ENCODE data around the gene TRIM44.
"Not testable (repeated sequence)": the region's sequence is repeated elsewhere in the genome, so short reads cannot be mapped to it uniquely, and the experiment has no call there.

Gene TRIM44

DNA sequence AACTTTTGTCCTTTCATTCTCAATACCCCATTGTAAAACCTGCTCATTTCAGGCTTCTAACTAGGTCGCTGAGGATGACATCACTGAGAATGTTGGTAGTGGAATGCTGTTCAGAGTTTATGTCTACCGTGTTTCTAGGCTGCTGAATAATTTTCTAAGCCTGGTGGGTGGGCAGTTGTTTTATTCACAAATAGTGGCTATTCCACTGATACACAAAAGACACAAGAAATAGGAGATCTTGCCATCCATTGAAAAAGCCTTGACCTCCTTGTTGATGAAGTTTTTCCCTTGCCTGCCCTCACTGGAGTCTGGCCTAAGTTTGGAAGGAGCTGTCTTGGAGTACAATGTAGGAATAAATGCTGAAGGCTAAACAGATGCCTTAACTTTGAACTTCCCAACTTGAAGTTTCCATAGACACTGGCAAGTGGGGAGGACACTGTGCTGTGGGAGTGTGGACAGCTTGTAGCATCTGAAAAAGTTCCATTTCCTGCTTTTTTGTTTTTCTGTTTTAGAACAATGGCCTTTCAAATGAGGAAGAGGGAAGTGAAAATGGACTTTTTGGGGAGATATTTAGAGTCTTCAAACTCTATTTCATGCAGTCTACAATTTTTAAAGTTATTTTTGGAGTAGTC lies 59.2 kb downstream of the TRIM44 start:
- DNase-seq, result no peak

DNA sequence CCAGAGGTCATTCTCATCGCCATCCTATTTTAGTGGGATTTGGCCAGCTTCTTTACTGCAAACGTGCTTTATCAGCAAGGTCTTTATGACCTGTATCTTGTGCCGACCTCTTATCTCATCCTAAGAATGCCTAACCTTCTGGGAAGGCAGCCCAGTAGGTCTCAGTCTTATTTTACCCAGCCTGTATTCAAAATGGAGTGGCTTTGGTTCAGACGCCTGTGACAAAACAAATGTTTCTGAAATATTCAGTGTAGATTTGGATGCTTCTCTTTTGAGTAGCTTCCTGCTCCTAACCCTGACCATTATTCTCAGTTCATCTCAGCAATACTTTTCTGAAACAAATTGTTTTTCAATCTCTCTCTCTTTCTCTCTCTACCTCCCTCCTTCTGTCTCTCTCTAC lies 60.1 kb downstream of the TRIM44 start:
- no peak for DNase-seq

GRCh38 chr11:35723493-35723892 lies 60.9 kb downstream of the TRIM44 start:
- no peak for DNase-seq

GRCh38 chr11:35723913-35724312 lies 61.3 kb downstream of the TRIM44 start:
- DNase-seq, result no peak

- DNase-seq, result no peak
These were observed 63.3 kb downstream of the TRIM44 start for GRCh38 chr11:35725885-35726284.

GRCh38 chr11:35727140-35727539 lies 64.6 kb downstream of the TRIM44 start:
- DNase-seq, result no peak

- no peak for DNase-seq
These were observed 67.7 kb downstream of the TRIM44 start for GRCh38 chr11:35730254-35730653.

GRCh38 chr11:35734669-35735410 lies 72.3 kb downstream of the TRIM44 start:
- no peak for DNase-seq

DNA sequence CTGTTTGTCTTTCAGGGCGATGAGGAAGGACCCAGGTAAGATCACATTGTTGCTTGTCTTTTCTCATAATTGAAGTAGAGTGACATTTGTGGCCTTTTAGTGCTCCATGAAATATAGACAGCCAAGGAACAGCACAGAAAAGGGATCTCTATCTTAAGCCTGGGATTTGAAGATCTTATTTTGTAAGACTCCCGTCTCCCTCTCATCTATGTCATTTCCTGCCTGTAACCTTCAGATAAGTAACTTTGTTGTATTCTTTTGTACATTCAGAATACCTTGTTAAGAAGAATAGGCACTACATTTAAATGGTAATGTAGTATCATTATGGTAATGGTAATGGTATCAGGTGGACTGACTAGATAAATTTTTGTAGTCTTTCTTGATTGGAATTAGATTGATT lies 72.8 kb downstream of the TRIM44 start:
- no peak for DNase-seq

- no peak for DNase-seq
These were observed 73.3 kb downstream of the TRIM44 start for GRCh38 chr11:35735903-35736302.

DNA sequence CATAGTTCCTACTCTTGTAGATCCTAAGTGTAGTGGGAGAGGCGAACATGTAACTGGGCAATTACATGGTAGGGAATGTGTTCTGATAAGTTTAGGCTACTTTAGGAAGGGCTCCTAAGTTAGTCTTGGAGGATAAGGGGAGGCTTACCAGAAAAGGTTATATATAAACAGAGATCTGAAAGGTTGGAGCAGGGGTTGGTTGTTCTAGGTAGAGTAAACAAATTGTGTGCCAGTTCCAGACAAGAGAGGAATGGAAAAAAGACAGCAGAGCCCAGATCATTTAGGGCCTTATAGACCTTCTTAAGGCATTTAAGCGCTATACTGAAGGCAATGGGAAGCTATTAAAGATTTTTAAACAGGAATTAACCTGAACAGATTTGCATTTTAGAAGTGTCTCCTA lies 74.4 kb downstream of the TRIM44 start:
- DNase-seq, result no peak

DNA sequence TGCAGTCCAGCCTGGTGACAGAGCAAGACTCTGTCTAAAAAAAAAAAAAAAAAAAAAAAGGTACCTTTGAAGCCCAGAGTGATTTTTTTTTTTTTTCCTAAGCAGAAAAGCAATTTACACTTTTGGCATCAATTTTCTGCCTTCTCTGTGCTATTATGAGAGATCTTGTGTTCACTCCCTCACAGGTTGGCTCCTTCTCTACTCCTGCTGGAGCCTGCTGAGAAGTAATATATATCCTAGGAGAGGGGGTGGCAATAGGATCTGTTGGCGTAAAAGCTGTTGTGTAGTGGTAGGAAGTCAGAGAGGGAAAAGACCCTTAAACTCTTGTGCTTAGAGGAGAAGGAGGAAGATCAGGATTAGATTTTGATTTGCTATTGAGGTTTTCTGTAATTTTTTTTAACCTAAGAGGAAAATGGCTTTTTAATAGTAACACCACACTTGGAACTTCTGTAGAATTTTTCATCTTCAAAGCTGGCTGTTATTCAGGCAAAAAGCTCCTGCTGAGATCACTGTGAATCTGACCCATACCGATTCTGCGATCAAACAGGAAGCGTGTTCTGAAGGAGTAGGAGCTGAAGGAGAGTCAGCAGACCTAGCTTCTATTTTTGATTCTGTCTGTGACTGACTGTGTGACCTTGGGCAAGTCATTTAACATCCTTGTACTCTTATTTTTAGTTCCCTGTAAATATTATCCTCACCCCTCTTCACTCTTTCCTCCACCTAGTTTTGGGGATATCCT lies 77.7 kb downstream of the TRIM44 start:
- no peak for DNase-seq

- no peak for DNase-seq
These were observed 80.3 kb downstream of the TRIM44 start for GRCh38 chr11:35742707-35743454.

GRCh38 chr11:35746356-35747153 lies 84.0 kb downstream of the TRIM44 start:
- DNase-seq, result no peak

- DNase-seq, result no peak
These were observed 85.1 kb downstream of the TRIM44 start for GRCh38 chr11:35747668-35748067.

DNA sequence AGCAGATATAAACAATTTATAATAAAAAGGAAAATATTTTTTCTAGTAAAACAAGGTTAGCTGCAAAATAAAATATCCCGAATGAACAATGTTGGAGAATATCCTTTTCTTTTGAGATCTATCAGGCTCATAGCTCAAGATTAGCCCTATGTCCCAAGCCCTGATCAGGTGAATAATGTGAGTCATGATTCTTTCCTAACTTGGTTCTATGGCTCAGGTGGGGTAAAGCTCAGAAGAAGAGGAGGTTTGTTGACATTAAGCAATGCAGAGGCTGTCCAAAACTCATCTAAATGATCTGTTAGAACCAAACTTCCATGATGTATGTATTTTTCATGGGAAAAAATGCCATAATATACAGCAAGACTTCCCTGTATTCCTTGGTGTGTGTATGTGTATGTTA lies 86.1 kb downstream of the TRIM44 start:
- no peak for DNase-seq

DNA sequence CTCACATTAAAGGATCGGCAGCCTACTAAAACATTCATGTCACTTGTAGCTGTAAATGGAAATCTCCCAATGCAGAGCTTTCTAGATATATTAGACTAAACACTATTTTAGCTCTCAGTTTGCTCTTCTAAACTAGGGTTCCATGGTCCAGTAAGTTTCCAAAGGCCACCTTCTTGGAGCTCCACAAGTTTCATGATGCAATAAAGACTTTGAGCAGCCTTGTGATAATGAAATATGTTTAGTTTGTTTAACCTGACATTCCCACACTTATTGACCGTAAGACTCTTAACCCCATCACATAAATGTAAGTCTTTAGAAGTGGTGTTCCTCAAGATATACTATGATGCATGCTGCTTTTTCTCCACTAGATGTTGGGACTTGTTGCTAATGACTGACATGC lies 87.7 kb downstream of the TRIM44 start:
- no peak for DNase-seq

GRCh38 chr11:35750981-35751663 lies 88.5 kb downstream of the TRIM44 start:
- DNase-seq, result no peak

DNA sequence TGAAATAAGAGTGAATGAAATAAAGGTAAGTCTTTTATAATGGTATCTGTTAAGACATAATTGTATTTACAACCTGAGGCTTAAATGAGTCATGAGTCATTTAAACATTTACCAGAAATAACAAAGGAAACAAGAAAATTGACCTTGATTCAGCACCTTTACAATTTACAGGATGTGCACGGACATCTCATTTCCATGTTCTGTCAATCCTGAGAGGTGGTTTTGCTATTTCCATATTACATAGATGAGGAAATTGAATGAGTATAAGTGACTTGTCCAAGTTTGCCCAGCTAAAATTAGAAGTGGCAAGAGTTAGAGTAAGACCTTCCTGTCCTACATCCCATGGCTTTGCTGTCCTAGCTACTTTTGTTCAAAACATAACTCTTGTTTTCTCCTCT lies 89.1 kb downstream of the TRIM44 start:
- no peak for DNase-seq

DNA sequence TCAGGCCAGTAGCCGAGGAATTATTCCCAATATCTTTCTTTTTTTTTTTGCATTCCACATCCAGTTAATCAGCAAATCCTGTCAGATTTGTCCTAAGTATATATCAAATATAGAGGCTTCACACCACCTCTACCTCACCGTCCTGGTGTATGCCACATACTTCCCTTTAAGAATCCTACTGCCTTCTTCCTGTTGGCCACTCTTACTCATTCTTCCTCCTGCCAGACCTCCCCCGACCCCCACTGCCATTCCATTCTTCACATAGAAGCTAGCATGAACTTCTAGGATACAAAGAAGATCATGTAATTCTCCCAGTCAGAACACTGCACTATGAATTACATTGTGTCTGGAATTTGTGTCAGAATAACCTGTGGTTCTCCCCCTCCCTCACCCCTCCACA lies 89.5 kb downstream of the TRIM44 start:
- DNase-seq, result no peak

DNA sequence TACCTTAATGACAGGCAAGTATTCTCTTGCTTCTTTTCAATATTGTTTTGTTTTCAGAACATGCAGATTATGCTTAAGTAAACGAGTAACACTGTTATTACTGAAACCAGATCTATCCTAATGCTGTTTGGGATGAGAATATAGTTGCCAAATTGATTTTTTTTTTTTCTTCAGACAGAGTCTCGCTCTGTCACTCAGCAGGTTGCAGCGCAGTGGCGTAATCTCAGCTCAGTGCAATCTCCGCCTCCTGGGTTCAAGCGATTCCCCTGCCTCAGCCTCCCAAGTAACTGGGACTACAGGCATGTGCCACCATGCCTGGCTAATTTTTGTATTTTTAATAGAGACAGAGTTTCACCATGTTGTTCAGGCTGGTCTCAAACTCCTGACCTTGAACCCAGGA lies 91.0 kb downstream of the TRIM44 start:
- not testable (repeated sequence) for DNase-seq

DNA sequence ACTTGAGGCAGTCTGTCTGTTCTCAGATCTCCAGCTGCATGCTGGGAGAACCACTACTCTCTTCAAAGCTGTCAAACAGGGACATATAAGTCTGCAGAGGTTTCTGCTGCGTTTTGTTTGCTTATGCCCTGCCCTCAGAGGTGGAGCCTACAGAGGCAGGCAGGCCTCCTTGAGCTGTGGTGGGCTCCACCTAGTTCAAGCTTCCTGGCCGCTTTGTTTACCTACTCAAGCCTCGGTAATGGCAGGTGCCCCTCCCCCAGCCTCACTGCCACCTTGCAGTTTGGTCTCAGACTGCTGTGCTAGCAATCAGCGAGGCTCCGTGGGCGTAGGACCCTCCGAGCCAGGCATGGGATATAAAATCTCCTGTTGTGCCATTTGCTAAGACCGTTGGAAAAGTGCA lies 97.4 kb downstream of the TRIM44 start:
- not testable (repeated sequence) for DNase-seq

All from CD4-positive, alpha-beta T cell treated with Interleukin-21 for 1 hour (primary cell).